ENCODE data around the gene EIF3J. TPM values are rescaled to one million over a fixed set of nuclear protein-coding genes. Genes with fewer than 3 reads are reported as not detected.

The EIF3J gene
- 23.8 and 32.0 TPM in 2 replicates for polyA plus RNA-seq (2012; rRNA removed)
- 35.5 and 45.4 TPM in 2 replicates for polyA plus RNA-seq (2012; cell fraction: cytosol; rRNA removed)
- 11.4 and 30.3 TPM in 2 replicates for polyA plus RNA-seq (2012; cell fraction: nucleus; rRNA removed)

- 0% methylated on average over 30 of the region's 97 CpGs for WGBS (ENCODE audit: low lambda C conversion rate)
- Histone ChIP-seq H3K27ac (ENCODE audit: low read depth in 2 of 2, low read length in 1 of 2) (peak within 1 kb of the TSS; percentile 95 to 98), H3K27me3 (ENCODE audit: insufficient read depth) (no peaks in the 10 kb centered on the region), H3K9ac (peak within 1 kb of the TSS; percentile 97), H3K9me2 (no peaks in the 10 kb centered on the region), H3K4me1 (ENCODE audit: control insufficient read depth in 1 of 2, insufficient read depth in 2 of 2, low read depth in 1 of 2, low read length in 1 of 2) (peaks cover 16 to 24% of the 10 kb centered on the region in 2 experiments), H3K4me3 (ENCODE audit: low read depth in 2 of 2, low read length in 1 of 2) (peak within 1 kb of the TSS; percentile 75 to 87), H3K4me2 (peak within 1 kb of the TSS; percentile 82), H3F3A (replicated peaks; ENCODE audit: insufficient read depth) (peaks cover 22% of the 10 kb centered on the region), H3K79me2 (ENCODE audit: insufficient read depth) (peaks cover 63% of the 10 kb centered on the region), H3K9me3 (no peaks in the 10 kb centered on the region), H2AFZ (ENCODE audit: low read depth) (peak within 1 kb of the TSS; percentile 79), H4K20me1 (ENCODE audit: insufficient read depth) (peaks cover 24% of the 10 kb centered on the region), H3K36me3 (replicated peaks in 1 of 2; ENCODE audit: control insufficient read depth in 1 of 2, insufficient read depth in 2 of 2, low read length in 1 of 2) (peaks cover 11 to 30% of the 10 kb centered on the region in 2 experiments)
- peak; percentile 97 for DNase-seq
- ChIA-PET POLR2A (interaction anchor here (0.6 to 1.9 kb wide), 6 partner anchors 9 to 126 kb away, joined by 3 to 27 read pairs (median 4); partner anchors contain the start of genes CTDSPL2 and SPG11), CTCF (interaction anchor here (0.5 to 2.2 kb wide), 9 partner anchors 9 to 318 kb away, joined by 3 to 10 read pairs (median 4); partner anchors contain the start of genes B2M and PATL2)
- TF ChIP-seq USF2 (IDR thresholded peaks at IDR 0.05; ENCODE audit: borderline replicate concordance, low read depth, low read length): no peak
- no peak for TF ChIP-seq REST (IDR thresholded peaks at IDR 0.05; ENCODE audit: low read depth, low read length)
- TF ChIP-seq RXRA (IDR thresholded peaks at IDR 0.05; ENCODE audit: borderline replicate concordance, low read depth): no peak
- peak; percentile 82 for TF ChIP-seq TAF1 (IDR thresholded peaks at IDR 0.05; ENCODE audit: borderline replicate concordance, low read depth, low read length)
- TF ChIP-seq NRF1 (IDR thresholded peaks at IDR 0.05; ENCODE audit: low read depth, low read length): peak; percentile 42; the same call in 1 of the 2 replicates
- TF ChIP-seq TEAD4 (IDR thresholded peaks at IDR 0.05; ENCODE audit: borderline replicate concordance, insufficient read depth): 0 out of 2 replicates have a peak, but pooled peaks have one; percentile 20
- 0 out of 2 replicates have a peak, but pooled peaks have one; percentile 12 for TF ChIP-seq GABPA (IDR thresholded peaks at IDR 0.05; ENCODE audit: low read depth)
- TF ChIP-seq RAD21 (IDR thresholded peaks at IDR 0.05; ENCODE audit: low read length): no peak
- TF ChIP-seq ELF1 (IDR thresholded peaks at IDR 0.05): no peak
- TF ChIP-seq RCOR1 (IDR thresholded peaks at IDR 0.05; ENCODE audit: low read length): no peak
- TF ChIP-seq SMC3 (IDR thresholded peaks at IDR 0.05; ENCODE audit: low read depth, low read length): no peak
- no peak for TF ChIP-seq USF1 (IDR thresholded peaks at IDR 0.05; ENCODE audit: borderline replicate concordance, low read depth)
- TF ChIP-seq IRF3 (IDR thresholded peaks at IDR 0.05; ENCODE audit: low read depth, low read length): no peak
- TF ChIP-seq EP300 (IDR thresholded peaks at IDR 0.05; ENCODE audit: borderline replicate concordance in 1 of 2, low read depth in 1 of 2, low read length in 1 of 2): peak in 1 of 2 experiments; percentile 10; a peak in 1 of 4 replicates
- no peak for TF ChIP-seq NFIC (IDR thresholded peaks at IDR 0.05; ENCODE audit: borderline replicate concordance)
- no peak for TF ChIP-seq CHD2 (IDR thresholded peaks at IDR 0.05; ENCODE audit: low read length, partially characterized antibody)
- no peak for TF ChIP-seq ZBTB33 (IDR thresholded peaks at IDR 0.05; ENCODE audit: borderline replicate concordance, low read depth)
- no peak for TF ChIP-seq GATA2 (CRISPR knock-in tag; IDR thresholded peaks at IDR 0.05)
- TF ChIP-seq MAX (IDR thresholded peaks at IDR 0.05; ENCODE audit: low read depth): peak; percentile 79
- TF ChIP-seq EZH2phosphoT487 (IDR thresholded peaks at IDR 0.05; ENCODE audit: borderline replicate concordance, low read depth): no peak
- peak; percentile 82 for TF ChIP-seq YY1 (IDR thresholded peaks at IDR 0.05; ENCODE audit: low read depth)
- peak; percentile 89; the same call in 1 of the 2 replicates for TF ChIP-seq MXI1 (IDR thresholded peaks at IDR 0.05; ENCODE audit: low read depth, low read length)
- peak; percentile 69; the same call in 1 of the 2 replicates for TF ChIP-seq JUND (IDR thresholded peaks at IDR 0.05)
Measured at GRCh38 chr15:44536962-44537734, at the start of gene EIF3J. Gene EIF3J (plus strand): TSS chr15:44537147. CDS start chr15:44537195, 48 bp downstream.

Measured in SK-N-SH (cell line).